GM19099 (cell line): ENCODE data around the gene CD27.

Experiments used
- POLR2A ChIP-seq: IDR thresholded peaks from 3 replicates; pipeline ENCODE4 v1.6.1; 2011; ENCODE audit warnings: low read depth; ENCODE audit not compliant: insufficient read length; ENCODE audit errors: extremely low read depth

CD27 gene

DNA sequence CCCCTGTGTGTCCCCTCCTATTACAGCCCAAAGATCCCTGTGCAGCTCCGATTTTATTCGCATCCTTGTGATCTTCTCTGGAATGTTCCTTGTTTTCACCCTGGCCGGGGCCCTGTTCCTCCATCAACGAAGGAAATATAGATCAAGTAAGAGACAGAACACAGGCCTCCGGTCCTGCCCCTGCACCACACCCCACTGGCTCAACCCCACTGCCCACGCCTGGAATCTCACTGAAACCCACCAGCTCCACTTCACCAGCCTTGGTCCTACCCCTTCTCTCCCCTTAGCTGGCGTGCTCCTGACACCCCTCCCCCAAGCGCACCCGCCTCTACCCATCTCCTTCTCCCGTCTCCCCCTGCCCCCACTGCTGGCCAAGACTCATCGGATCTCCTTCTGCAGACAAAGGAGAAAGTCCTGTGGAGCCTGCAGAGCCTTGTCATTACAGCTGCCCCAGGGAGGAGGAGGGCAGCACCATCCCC is 6.2 kb downstream of the CD27 start:
- TF ChIP-seq POLR2A, result no peak

DNA sequence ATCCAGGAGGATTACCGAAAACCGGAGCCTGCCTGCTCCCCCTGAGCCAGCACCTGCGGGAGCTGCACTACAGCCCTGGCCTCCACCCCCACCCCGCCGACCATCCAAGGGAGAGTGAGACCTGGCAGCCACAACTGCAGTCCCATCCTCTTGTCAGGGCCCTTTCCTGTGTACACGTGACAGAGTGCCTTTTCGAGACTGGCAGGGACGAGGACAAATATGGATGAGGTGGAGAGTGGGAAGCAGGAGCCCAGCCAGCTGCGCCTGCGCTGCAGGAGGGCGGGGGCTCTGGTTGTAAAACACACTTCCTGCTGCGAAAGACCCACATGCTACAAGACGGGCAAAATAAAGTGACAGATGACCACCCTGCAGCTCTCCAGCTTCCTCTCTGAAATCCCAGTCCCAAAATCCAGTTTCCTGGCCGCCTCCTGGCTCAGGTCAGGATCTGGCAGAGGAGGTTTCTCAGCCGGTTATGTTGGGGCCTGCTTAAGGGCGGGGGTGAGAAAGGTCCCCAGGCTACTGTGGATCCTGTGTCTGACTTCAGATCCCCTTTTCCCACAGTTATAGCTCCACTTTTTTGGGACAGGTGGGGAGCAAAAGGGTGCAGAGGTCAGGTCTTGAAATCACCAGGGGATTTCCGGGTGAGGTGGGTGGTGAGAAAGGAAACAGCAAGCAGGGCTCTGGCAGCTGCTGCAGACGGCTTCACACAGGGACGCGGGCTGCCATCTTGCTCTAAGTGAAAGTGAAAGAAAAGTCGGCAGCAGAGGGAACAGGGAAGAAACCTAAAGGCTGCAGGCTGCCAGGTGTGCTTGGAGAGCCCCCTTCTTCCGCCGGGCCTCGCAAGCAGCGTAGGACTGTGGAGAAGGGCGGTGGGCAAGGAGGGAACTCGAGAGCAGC is 6.8 kb downstream of the CD27 start, which contains the start of gene TAPBPL:
Gene TAPBPL (plus strand): TSS at position 695 of the 897 bp plus-strand sequence. CDS start 207 bp downstream, outside the sequence.
- TF ChIP-seq POLR2A, result peak; percentile 71

DNA sequence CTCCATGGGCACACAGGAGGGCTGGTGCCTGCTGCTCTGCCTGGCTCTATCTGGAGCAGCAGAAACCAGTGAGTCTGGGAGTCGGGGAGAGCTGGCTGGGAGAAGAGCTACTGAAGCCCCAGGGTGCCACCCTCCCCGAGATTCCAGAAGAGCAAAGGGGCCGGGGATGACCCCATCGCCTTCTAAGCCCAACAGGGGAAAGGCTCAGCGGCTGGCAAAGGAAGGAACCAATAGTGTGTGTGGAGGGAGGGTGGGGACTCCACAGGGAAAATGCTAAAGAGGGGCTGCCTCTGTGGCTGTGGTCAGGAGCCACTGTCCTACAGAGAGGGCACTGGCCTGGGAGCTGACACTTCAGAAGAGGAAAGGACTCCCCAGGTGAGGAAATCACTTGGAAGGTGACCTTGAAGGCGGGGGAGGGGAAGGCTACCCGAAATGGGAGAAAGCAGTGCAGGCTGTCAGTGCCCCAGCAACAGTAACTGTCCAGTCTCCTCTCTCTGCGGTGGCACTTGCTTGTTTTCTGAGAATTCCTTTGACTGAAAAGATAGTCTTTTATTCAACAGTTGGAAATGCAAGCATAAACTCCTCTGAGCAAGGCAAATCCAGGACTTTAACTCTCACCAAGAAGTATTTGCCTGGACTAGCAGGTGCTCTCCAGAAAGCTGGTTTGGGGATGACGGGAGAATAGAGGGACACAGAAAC is 7.6 kb downstream of the CD27 start:
- no peak for TF ChIP-seq POLR2A

GRCh38 chr12:6452944-6453630 is 8.3 kb downstream of the CD27 start:
- peak; percentile 36 for TF ChIP-seq POLR2A

DNA sequence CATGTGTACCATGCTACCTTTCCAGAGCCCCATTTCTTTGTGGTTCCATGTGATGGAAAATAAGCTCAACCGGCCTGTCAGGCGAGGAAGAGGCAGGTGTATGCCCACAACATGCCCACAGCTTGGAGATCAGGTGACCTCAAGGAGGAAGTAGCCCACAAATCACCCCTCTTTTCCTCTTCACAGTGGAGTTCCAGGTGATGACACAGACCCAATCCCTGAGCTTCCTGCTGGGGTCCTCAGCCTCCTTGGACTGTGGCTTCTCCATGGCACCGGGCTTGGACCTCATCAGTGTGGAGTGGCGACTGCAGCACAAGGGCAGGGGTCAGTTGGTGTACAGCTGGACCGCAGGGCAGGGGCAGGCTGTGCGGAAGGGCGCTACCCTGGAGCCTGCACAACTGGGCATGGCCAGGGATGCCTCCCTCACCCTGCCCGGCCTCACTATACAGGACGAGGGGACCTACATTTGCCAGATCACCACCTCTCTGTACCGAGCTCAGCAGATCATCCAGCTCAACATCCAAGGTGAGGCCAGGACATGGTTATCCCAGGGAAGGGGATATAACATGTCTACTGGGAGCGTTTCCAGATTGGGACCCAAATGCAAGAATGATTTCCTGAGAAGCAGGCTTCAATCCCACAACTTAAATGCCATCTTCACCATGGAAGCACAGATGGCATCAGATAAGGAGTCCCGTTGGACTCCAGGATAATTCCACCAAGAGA is 12.6 kb downstream of the CD27 start:
- no peak for TF ChIP-seq POLR2A

- TF ChIP-seq POLR2A, result peak; percentile 18
Observed at GRCh38 chr12:6458281-6459003, 13.7 kb downstream of the CD27 start.

GRCh38 chr12:6459004-6459337 is 14.2 kb downstream of the CD27 start:
- no peak for TF ChIP-seq POLR2A

DNA sequence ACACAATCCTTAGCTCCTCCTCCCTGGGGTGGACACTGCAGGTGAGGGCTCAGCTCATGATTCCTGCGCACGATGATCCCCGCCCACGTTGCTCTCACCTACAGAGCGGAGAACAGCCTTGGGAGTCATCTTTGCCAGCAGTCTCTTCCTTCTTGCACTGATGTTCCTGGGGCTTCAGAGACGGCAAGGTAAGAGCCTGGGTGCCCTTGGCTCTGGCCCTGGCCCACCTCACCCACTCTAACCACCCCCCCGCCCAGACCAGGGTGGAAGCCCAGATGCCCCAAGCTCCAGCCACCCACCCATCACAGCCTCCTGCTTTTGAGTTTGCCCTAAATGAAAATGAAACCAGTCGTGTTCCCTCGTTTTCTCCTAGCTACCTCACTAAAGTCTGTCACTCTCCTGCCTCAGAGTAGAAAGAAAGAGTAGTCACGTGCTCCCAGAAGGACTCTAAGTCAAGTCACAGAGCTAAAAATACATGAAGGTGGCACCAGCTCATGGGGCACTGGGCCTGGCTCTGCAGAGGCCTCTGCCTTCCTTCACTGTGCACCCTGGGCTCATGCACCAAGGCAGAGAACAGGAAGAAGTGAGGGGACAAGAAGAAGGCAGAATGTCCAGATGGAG is 16.1 kb downstream of the CD27 start:
- TF ChIP-seq POLR2A, result no peak

- peak; percentile 62 for TF ChIP-seq POLR2A
Observed at GRCh38 chr12:6461401-6462233, 16.9 kb downstream of the CD27 start.

DNA sequence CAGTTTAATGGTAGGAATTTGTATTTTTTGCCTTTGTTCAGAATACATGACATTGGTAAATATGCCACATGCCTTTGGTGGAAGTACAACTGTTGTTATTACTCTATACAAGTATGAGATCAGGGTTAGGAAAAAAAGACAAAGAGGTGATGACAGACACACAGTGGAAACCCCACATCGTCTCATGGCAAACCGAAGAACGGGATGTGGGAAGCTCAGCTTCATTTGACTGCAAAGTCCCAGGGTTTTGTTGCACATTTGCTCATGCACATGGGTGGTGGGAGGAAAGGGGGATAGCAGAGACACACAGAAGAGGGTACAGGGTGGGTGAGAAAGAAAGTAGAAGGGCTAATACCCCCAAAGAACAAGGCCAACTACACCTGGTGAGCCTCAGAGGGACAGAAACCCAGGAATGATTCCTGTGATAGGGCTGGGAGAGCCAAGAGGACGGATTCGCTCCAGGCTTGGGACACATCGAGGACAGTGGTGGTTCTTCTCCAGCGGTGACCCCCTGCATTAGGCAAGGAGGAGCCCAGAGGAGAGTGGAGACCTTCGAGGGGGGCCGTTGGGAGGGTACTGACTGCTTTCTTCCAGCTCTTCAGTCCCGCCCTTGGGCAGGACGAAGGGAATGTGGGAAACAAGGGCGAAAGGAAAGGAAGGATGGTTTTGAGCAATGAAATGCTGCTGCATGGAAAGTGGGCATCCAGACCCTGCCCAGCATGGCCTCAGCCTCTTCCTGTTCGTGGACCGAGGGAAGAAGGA is 17.7 kb downstream of the CD27 start:
- TF ChIP-seq POLR2A, result no peak

DNA sequence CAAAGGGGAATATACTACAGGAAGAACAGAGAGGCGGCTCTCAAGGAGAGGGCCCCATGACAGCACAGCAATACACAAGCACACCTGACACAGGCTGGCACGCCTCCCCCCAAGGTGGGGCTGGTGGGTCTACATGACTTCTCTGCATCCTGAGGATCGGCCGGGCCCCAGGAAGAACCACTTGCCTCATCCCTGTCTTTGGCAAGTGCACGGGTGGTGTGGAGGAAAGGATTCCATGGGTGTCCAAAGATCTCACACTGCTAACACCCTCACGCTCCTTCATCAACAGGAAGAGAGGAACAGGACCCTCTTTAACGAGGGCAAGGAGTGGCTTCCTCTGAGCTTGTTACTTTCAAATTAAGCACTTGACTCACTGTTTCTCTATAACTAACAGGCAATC is 18.5 kb downstream of the CD27 start:
- TF ChIP-seq POLR2A, result no peak

DNA sequence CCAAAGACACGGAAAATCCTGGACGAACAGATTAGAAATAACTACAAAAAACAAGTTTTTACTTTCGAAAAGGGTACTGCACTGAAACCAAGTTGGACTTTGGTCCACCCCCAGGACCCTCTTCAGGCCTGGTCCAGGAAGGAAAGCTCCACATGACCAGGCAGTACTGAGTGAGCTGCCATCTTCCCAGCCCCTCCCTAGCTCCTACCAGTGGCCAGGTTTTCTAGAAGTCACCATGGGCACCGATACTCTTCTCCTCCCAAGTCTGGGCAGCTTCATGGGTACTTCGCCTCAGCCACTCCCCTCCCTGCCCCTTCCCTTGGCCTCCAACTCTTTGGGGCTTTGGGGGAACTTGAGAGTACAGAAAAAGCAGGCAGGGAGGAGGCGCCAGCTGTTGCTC is 19.1 kb downstream of the CD27 start:
- TF ChIP-seq POLR2A, result no peak

- peak; percentile 40 for TF ChIP-seq POLR2A
Observed at GRCh38 chr12:6464531-6464930, 19.8 kb downstream of the CD27 start.
